GM12878 (cell line): ENCODE measurements around the gene RTN4R. TPM values are rescaled to one million over a fixed set of nuclear protein-coding genes. Genes with fewer than 3 reads are reported as not detected.

Source experiments
- ATAC-seq: fragments of 200-7000 bp; cut with Tn5 transposase; 3 replicates; pipeline ENCODE4 v1.9.1; 2020; ENCODE audit warnings: mild to moderate bottlenecking, moderate library complexity
- BruUV-seq: library from RNA; stranded (reverse); fragments of 400-500 nt; replicated peaks from 2 replicates; lab custom pipeline; 2021; lab: Mats Ljungman, UMichigan
- CTCF ChIA-PET: fragments of 300-600 bp; sonication (Branson Sonifier 250); formaldehyde crosslinking; extraction: SDS; loops from one replicate; lab custom pipeline; 2021; ENCODE audit warnings: inconsistent platforms; lab: Yijun Ruan, JAX
- POLR2A ChIA-PET: fragments of 350-600 bp; formaldehyde crosslinking; extraction: SDS; loops from one replicate; lab custom pipeline; 2021; ENCODE audit warnings: inconsistent platforms; lab: Charles Lee
- RAD21 ChIA-PET: fragments of 300-600 bp; sonication (Branson Sonifier 250); formaldehyde crosslinking; loops from one replicate; lab custom pipeline; 2023; ENCODE audit warnings: antibody characterized with exemption; ENCODE audit not compliant: unreplicated experiment; lab: Charles Lee
- SMC1A ChIA-PET: fragments of 300-600 bp; sonication (Branson Sonifier 250); formaldehyde crosslinking; loops from one replicate; lab custom pipeline; 2023; ENCODE audit not compliant: unreplicated experiment, uncharacterized antibody; lab: Charles Lee
- DNase-seq: peaks from one replicate; pipeline ENCODE4 v3.0.0-alpha.2; 2011; ENCODE audit warnings: low read depth, low spot score
- FAIRE-seq: peaks from 3 replicates; lab custom pipeline; 2011; peaks lifted over from hg19 to GRCh38; lab: Jason Lieb, UNC
- H2AFZ ChIP-seq: 2 replicates; pipeline ENCODE4 v1.6.0; 2011; ENCODE audit warnings: low read depth, low read length, control low read depth; ENCODE audit not compliant: control insufficient read depth
- H3K27ac ChIP-seq: 2 replicates; pipeline ENCODE4 v1.5.1; 2011; ENCODE audit warnings: control low read depth; ENCODE audit not compliant: control insufficient read depth, insufficient read depth
- H3K27me3 ChIP-seq, 2 experiments: replicated peaks in 1 of 2; 2 replicates each; pipeline versions ENCODE4 v1.6.0 to v1.6.1; 2011; ENCODE audit warnings: low read length in 1 of 2; ENCODE audit not compliant: control insufficient read depth in 2 of 2, insufficient read depth in 2 of 2
- H3K36me3 ChIP-seq, 2 experiments: 2 replicates each; pipeline ENCODE4 v1.5.1; 2011; ENCODE audit warnings: low read length in 1 of 2; ENCODE audit not compliant: control insufficient read depth in 2 of 2, insufficient read depth in 2 of 2
- H3K4me1 ChIP-seq: 2 replicates; pipeline ENCODE4 v1.6.1; 2011; ENCODE audit warnings: mild to moderate bottlenecking, low read length, moderate library complexity, mixed read lengths; ENCODE audit not compliant: control insufficient read depth, insufficient read depth
- H3K4me2 ChIP-seq: 2 replicates; pipeline ENCODE4 v1.6.0; 2011; ENCODE audit warnings: control low read depth; ENCODE audit not compliant: control insufficient read depth, insufficient read depth
- H3K4me3 ChIP-seq: fragments of 200-600 bp; sonication (generic); 2 replicates; pipeline ENCODE4 v1.5.1; 2016
- H3K79me2 ChIP-seq: 2 replicates; pipeline ENCODE4 v1.6.0; 2011; ENCODE audit warnings: low read length; ENCODE audit not compliant: control insufficient read depth, insufficient read depth
- H3K9ac ChIP-seq: 2 replicates; pipeline ENCODE4 v1.8.0; 2011; ENCODE audit warnings: low read length, control low read depth, mixed read lengths; ENCODE audit not compliant: control insufficient read depth, insufficient read depth
- H3K9me3 ChIP-seq: replicated peaks from 3 replicates; pipeline ENCODE4 v1.5.1; 2011; ENCODE audit warnings: mild to moderate bottlenecking, low read length; ENCODE audit not compliant: control insufficient read depth, insufficient read depth
- H4K20me1 ChIP-seq: 2 replicates; pipeline ENCODE4 v1.6.0; 2011; ENCODE audit not compliant: control insufficient read depth, insufficient read depth
- CREM ChIP-seq: IDR thresholded peaks from 2 replicates; pipeline ENCODE4 v1.6.1; 2014; ENCODE audit warnings: antibody characterized with exemption, low read depth
- EED ChIP-seq: sonication (generic); IDR thresholded peaks from 2 replicates; pipeline ENCODE4 v1.6.1; 2016; ENCODE audit warnings: antibody characterized with exemption, low read depth
- HSF1 ChIP-seq: fragments of 150-350 bp; IDR thresholded peaks from 2 replicates; pipeline ENCODE4 v1.6.1; 2014; ENCODE audit warnings: mild to moderate bottlenecking, low read depth, low read length
- MEF2A ChIP-seq: IDR thresholded peaks from 2 replicates; pipeline ENCODE4 v1.6.1; 2011; ENCODE audit warnings: low read depth, mild to moderate bottlenecking, low read length, moderate library complexity; ENCODE audit not compliant: insufficient read depth
- MLLT1 ChIP-seq: fragments of 450-650 bp; IDR thresholded peaks from 2 replicates; pipeline ENCODE4 v1.6.1; 2016; ENCODE audit warnings: mild to moderate bottlenecking
- MYB ChIP-seq: fragments of 150-350 bp; IDR thresholded peaks from 2 replicates; pipeline ENCODE4 v1.6.1; 2014; ENCODE audit warnings: mild to moderate bottlenecking, low read depth, low read length, borderline replicate concordance
- NBN ChIP-seq: fragments of 450-650 bp; IDR thresholded peaks from 2 replicates; pipeline ENCODE4 v1.6.1; 2016
- SIN3A ChIP-seq: IDR thresholded peaks from 2 replicates; pipeline ENCODE4 v1.6.1; 2012; ENCODE audit warnings: low read depth, low read length, improper control_type of control experiment
- SMC3 ChIP-seq: IDR thresholded peaks from 2 replicates; pipeline ENCODE4 v1.6.1; 2011; ENCODE audit warnings: low read length, improper control_type of control experiment, borderline replicate concordance
- SREBF2 ChIP-seq: IDR thresholded peaks from 2 replicates; pipeline ENCODE4 v1.6.1; 2012; ENCODE audit warnings: mild to moderate bottlenecking, low read length
- WRNIP1 ChIP-seq: IDR thresholded peaks from 2 replicates; pipeline ENCODE4 v1.6.1; 2011; ENCODE audit warnings: low read depth, low read length, improper control_type of control experiment, borderline replicate concordance
- ZBED1 ChIP-seq: IDR thresholded peaks from 2 replicates; pipeline ENCODE4 v1.6.1; 2016; ENCODE audit warnings: borderline replicate concordance
- WGBS: methylation state at CpG from one replicate; pipeline ENCODE4 v1.1.6; 2016; ENCODE audit warnings: low lambda C conversion rate; ENCODE audit not compliant: insufficient replicate concordance, insufficient coverage; ENCODE audit errors: missing lambda C conversion rate; 5-methylcytosine and 5-hydroxymethylcytosine counted together
- in situ Hi-C: fragments of 300-500 bp; cut with MboI; formaldehyde crosslinking; loops from 9 replicates; pipeline ENCODE4 v1.14.3; 2018; ENCODE audit warnings: mixed read lengths
- intact Hi-C: fragments of 100-400 bp; cut with micrococcal nuclease; formaldehyde crosslinking; loops from one replicate; pipeline ENCODE4 v1.14.2; 2022; ENCODE audit not compliant: unreplicated experiment
- polyA plus RNA-seq, 11 experiments: library from polyadenylated mRNA; depleted of rRNA in 4 of 11; unstranded in 6 of 11; stranded (reverse) in 5 of 11; fragments of >200 nt; fragmentation: Nextera tagmentation in 4 of 11; fragmentation: Illumina TruSeq in 1 of 11; extraction: Ambion mirVana in 4 of 11; extraction: Trizol in 1 of 11; gene quantifications; 1 replicate in 1 of 11; 2 replicates in 10 of 11; pipeline versions ENCODE4 v1.2.1 to v1.2.3, GENCODE V29; 2011 to 2016; ENCODE audit warnings: inconsistent platforms in 2 of 11, missing spikeins in 2 of 11, low read depth in 1 of 11
- total RNA-seq, 4 experiments: library from RNA; depleted of rRNA in 3 of 4; stranded (reverse); fragments of >200 nt in 3 of 4; fragmentation: Illumina TruSeq in 1 of 4; extraction: Trizol in 1 of 4; gene quantifications; 2 replicates each; pipeline versions ENCODE4 v1.2.1 to v1.2.3, GENCODE V29; 2013 to 2021
- TF ChIP-seq, protein P1 (sequence below): fragments of 450-650 bp; IDR thresholded peaks from 2 replicates; pipeline ENCODE4 v1.6.1; 2017; ENCODE audit warnings: mild to moderate bottlenecking, moderate library complexity
- TF ChIP-seq, protein P2 (sequence below): fragments of 450-650 bp; formaldehyde crosslinking; IDR thresholded peaks from 2 replicates; pipeline ENCODE4 v1.4.0; 2020; ENCODE audit warnings: mild to moderate bottlenecking, moderate library complexity

Gene RTN4R
- total and polyA plus RNA-seq, 10 of the 15 experiments (the other 5 are each of a cell fraction or from before 2014, with no cell fraction given) = 0.03 to 1.0 (median 0.60) TPM; not detected in 2

DNA sequence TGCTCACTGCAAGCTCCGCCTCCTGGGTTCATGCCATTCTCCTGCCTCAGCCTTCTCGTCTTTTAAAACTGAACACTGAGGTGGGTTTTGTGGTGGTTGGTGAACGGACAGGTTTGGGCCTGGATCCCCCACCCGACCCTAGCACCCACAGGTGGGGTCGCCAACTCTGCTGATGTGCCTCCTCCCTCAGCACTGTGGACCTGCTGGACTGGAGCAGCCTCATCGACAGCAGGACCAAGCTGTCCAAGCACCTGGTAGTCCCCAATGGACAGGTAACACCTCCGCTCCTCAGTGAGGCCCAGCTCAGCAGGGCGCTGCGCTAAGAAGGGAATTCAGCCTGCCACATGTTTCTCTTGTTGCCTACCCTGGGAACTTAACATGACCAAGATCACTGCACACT, 36.5 kb upstream of the RTN4R start:
- Histone ChIP-seq H3K27me3 (no peaks in the 10 kb centered on the region; a peak in 1 of 4 replicates), H3K4me1 (no peaks in the 10 kb centered on the region), H3K9ac (no peak overlapping the region), H3K79me2 (no peaks in the 10 kb centered on the region), H3K4me2 (no peak overlapping the region), H2AFZ (no peak overlapping the region), H3K27ac (no peak overlapping the region), H3K36me3 (no peaks in the 10 kb centered on the region), H4K20me1 (no peaks in the 10 kb centered on the region), H3K9me3 (no peaks in the 10 kb centered on the region), H3K4me3 (no peak overlapping the region)
- CTCF ChIA-PET = no interaction called here
- in situ Hi-C loops = no loop called here
- 32% methylated on average over 9 of the region's 9 CpGs for WGBS
- intact Hi-C loops = no loop called here
- SMC1A ChIA-PET = no interaction called here
- no peak for ATAC-seq
- RAD21 ChIA-PET = no interaction called here
- FAIRE-seq = no peak
- BruUV-seq = no TSS peak
- POLR2A ChIA-PET = no interaction called here
- no peak for DNase-seq
- TF ChIP-seq, protein P1, sequence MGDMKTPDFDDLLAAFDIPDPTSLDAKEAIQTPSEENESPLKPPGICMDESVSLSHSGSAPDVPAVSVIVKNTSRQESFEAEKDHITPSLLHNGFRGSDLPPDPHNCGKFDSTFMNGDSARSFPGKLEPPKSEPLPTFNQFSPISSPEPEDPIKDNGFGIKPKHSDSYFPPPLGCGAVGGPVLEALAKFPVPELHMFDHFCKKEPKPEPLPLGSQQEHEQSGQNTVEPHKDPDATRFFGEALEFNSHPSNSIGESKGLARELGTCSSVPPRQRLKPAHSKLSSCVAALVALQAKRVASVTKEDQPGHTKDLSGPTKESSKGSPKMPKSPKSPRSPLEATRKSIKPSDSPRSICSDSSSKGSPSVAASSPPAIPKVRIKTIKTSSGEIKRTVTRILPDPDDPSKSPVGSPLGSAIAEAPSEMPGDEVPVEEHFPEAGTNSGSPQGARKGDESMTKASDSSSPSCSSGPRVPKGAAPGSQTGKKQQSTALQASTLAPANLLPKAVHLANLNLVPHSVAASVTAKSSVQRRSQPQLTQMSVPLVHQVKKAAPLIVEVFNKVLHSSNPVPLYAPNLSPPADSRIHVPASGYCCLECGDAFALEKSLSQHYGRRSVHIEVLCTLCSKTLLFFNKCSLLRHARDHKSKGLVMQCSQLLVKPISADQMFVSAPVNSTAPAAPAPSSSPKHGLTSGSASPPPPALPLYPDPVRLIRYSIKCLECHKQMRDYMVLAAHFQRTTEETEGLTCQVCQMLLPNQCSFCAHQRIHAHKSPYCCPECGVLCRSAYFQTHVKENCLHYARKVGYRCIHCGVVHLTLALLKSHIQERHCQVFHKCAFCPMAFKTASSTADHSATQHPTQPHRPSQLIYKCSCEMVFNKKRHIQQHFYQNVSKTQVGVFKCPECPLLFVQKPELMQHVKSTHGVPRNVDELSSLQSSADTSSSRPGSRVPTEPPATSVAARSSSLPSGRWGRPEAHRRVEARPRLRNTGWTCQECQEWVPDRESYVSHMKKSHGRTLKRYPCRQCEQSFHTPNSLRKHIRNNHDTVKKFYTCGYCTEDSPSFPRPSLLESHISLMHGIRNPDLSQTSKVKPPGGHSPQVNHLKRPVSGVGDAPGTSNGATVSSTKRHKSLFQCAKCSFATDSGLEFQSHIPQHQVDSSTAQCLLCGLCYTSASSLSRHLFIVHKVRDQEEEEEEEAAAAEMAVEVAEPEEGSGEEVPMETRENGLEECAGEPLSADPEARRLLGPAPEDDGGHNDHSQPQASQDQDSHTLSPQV = no peak
- TF ChIP-seq MYB = no peak
- no peak for TF ChIP-seq ZBED1
- no peak for TF ChIP-seq MEF2A
- no peak for TF ChIP-seq CREM
- TF ChIP-seq, protein P2, sequence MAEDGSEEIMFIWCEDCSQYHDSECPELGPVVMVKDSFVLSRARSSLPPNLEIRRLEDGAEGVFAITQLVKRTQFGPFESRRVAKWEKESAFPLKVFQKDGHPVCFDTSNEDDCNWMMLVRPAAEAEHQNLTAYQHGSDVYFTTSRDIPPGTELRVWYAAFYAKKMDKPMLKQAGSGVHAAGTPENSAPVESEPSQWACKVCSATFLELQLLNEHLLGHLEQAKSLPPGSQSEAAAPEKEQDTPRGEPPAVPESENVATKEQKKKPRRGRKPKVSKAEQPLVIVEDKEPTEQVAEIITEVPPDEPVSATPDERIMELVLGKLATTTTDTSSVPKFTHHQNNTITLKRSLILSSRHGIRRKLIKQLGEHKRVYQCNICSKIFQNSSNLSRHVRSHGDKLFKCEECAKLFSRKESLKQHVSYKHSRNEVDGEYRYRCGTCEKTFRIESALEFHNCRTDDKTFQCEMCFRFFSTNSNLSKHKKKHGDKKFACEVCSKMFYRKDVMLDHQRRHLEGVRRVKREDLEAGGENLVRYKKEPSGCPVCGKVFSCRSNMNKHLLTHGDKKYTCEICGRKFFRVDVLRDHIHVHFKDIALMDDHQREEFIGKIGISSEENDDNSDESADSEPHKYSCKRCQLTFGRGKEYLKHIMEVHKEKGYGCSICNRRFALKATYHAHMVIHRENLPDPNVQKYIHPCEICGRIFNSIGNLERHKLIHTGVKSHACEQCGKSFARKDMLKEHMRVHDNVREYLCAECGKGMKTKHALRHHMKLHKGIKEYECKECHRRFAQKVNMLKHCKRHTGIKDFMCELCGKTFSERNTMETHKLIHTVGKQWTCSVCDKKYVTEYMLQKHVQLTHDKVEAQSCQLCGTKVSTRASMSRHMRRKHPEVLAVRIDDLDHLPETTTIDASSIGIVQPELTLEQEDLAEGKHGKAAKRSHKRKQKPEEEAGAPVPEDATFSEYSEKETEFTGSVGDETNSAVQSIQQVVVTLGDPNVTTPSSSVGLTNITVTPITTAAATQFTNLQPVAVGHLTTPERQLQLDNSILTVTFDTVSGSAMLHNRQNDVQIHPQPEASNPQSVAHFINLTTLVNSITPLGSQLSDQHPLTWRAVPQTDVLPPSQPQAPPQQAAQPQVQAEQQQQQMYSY = no peak
- no peak for TF ChIP-seq WRNIP1
- no peak for TF ChIP-seq MLLT1
- TF ChIP-seq HSF1 = no peak
- no peak for TF ChIP-seq SREBF2
- TF ChIP-seq SMC3 = no peak
- no peak for TF ChIP-seq EED
- no peak for TF ChIP-seq SIN3A
- no peak for TF ChIP-seq NBN
